NK-92 treated with Interleukin-12 subunit alpha and Interleukin-12 subunit beta, amount 100 ng/mL, for 24 hours (cell line): Measurements from ENCODE around the gene CFP.

Experiments
- DNase-seq: peaks from one replicate; lab custom pipeline; 2025; lab: John Stamatoyannopoulos, UW

Gene CFP

DNA sequence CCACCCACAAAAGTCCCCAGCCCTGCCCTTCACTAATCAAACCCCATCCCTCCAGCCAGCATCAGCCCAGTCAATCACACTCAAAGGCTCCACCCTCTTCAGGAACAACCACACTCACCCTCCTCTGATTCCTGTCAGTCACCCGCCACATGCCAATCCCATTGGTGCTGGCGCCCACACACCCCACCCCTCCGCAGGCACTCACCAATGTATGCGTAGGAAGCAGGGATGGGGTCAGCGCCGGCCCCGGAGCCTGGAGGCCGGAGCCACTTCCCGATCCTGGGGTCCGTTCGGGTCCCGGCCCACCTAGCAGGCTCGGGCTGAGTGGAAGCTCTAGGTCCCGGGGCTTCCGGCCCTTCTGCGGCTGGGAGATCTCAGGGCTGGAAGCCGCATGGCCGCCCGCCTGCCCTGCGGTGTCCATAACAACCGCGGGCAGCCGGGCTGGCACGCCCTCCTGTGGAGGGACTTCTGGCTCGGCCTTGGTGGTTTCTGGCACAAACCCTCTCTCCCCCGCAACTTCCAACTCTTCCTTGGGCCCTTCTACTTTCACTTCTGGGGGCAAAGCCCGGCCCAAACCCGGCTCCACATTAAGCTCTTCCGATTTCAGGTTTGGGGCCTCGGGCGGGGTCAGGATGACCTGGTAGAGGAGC is 7.9 kb upstream of the CFP start:
- DNase-seq, result no peak

- DNase-seq, result no peak
These were observed 5.3 kb upstream of the CFP start for GRCh38 chrX:47634871-47635575.

DNA sequence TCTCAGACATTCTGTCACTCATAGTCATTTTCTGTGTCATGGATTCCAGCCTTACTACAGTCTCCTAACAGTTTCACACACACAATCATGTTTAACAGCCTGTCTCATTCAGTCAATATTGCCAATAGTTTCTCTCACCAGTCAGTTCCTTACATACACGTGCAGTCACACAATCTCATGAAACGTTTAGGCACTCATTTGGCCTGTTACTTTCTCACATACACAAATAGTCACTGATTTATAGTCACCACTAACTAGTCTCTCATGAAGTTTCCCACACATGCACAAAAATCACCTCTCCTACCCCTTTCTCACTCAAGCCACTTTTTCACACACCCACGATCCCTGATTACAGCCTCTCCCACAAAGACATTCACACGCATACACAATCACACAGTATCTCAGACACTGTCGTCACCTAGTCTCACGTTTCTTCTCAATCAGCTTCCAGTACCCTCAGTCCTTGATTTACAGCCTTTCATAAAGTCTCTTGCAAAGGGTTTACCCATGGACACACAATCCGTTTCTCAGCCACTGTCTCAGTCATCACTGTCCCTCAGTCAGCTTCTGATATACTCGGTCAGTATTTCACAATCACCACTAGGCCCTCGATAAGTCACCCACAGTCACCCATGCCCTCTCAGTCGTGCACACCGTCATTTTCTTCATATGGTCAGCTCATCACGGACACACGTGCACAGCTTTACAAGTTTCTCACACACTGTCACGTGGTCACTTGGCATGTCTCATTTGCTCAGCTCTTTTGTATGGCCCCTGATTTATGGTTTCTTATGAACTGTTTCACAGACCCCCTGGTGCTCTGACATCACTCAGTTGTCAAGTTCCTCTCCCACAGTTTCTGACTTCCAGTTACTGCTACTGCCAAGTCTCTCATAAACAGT is 4.2 kb upstream of the CFP start:
- no peak for DNase-seq

DNA sequence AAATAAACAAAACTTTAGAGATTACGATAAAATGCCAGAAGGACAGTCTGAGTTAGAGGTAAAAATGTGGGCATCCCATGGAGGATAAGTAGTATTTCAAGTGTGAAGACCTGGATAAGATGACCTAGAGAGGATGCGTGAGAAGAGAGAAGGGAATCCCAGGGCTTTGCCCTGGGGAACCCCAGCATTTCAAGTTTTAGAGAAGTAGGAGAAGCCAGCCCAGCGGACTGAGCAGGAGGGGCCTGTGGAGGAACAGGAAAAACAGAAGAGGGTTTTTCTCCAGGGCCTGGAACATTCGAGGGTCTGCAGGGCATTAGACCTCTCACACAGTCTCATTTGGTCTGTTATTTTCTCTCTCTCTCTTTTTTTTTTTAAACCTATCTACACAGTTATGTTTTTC is 2.9 kb upstream of the CFP start:
- no peak for DNase-seq

DNA sequence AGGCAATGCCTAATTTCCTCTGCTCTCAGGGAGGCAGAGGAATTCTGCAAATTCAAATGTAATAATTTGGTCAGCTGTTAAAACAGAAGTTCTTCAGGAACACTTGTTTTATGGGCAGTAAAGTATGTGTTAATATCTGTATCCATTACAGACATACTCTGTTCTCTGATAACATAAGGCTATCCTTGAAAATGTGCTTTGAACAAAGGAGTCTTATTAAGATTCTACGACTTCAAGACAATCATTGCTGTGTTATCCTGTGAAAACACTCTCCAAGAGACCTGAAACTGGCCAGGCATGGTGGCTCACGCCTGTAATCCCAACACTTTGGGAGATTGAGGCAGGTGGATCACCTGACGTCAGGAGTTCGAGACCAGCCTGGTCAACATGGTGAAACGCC is 1.9 kb upstream of the CFP start:
- no peak for DNase-seq

DNA sequence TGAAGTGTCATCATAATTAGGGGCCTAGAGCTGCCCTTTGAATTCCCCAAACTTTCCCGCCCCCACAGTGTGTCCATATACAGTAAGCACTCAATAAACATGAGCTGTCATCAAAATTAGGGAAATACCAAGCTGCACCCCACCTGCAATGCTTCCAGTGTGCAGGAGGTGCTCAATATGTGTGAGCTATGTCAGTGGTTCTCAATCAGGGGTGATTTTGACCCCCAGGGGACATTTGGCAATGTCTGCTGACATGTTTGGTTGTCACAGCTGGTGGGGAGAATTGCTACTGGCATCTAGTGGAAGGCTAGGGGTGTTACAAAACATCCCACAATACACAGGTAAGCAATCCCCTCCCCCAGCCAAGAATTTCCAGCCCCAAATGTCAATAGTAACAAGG is 748 bp downstream of the CFP start:
- DNase-seq, result no peak

- no peak for DNase-seq
These were observed 4.4 kb downstream of the CFP start for GRCh38 chrX:47625365-47625764.

DNA sequence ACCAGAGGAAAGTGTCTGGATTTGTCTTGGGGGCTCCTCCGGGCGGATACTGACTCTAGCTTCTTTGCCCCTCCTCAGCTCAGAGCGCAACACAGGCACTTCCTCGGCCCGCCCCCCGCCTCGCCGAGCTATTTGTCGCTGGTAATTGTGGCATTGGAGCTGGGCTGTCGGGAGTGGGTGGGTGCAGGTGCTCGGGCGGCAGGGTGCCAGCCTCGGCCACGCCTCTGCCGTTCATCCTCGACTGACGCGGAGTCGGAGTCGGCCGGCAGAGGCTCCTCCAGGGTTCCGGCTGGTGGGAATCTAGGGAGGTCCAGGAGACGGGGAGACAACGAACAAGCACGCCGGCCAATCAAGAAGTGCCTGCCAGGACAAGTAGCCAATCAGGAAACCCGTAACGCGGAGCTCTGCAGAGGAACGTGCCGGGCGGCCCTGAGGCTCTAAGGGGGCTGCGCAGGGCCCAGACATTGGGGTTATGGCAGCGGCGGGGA is 6.1 kb downstream of the CFP start:
- DNase-seq, result no peak

- DNase-seq, result no peak
These were observed 7.9 kb downstream of the CFP start for GRCh38 chrX:47621851-47622250.

DNA sequence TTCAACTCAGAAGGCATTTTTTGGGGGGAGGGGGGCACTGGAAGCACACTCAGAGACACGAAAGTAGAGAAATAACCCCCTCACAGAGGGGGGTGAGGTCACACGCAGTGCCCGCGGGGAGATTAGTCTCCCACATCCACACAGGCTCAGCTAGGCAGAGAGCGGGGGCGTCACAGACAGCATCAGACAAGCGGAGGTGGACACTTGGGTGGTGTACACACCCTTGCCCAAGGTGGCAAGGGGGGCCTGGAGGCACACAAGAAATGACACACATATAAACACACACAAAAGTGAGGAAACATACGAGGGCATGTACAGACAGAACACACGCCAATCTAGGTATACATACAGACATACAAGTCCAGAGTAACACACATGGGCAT is 9.4 kb downstream of the CFP start:
- DNase-seq, result no peak

GRCh38 chrX:47619486-47620302 is 10.0 kb downstream of the CFP start, which contains the start of gene SYN1:
Gene SYN1 (minus strand): TSS chrX:47619857. CDS start chrX:47619728, 129 bp downstream.
- DNase-seq, result no peak

- no peak for DNase-seq
These were observed 10.7 kb downstream of the CFP start for GRCh38 chrX:47618923-47619485.

DNA sequence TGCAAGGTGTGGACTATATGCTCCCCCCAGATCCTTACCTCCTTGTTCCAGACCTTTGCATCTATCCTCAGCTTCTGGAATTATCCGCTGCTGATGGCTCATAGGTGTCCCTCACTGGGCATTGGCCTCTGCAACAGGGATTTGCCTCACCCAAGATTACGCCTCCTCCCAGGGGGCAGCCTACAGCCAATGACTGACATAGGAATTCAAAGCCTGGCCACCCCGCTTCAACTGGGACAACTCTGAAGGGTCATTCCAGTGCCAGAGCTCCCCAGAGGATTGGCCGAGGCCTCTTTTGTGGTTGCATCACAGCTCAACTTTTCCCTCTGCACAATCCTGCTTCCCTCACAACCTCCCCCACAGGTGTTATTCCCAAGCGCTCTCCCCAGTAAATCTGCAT is 15.1 kb downstream of the CFP start:
- no peak for DNase-seq

DNA sequence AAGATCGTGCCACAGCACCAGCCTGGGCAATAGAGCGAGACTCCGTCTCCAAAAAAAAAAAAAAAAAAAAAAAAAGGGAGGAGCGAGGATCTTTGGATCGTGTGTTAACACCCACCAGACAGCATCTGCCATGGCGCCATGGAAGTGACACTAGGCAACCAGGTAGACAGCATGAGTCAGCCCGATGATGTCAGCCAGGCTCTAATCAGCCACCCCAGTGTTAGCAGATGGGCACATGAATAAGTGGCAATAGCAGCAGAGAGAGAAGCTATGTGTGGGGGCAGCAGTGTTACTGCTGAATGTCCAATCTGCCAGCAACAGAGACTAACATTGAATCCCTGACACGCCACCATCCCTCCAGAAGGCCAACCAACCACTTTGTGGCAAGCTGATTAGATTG is 16.6 kb downstream of the CFP start:
- DNase-seq, result no peak

- DNase-seq, result no peak
These were observed 17.3 kb downstream of the CFP start for GRCh38 chrX:47612418-47612817.

DNA sequence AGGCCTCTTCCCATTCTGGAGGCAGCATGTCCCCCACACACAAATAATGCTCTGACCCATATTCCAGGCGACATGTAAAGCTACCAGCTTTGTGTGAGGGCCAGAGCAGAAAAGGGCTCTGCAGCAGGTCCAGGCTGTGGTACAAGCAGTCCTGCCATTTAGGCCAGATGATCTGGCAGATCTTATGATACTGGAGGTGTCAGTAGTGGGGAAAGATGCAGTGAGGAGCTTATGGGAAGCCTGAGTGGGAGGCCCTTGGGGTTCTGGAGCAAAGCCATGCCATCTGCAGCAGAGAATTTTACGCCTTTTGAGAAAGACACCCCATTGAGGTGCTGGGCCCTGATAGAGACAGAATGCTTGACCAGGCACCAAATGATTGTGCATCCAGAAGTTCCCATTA is 17.8 kb downstream of the CFP start:
- no peak for DNase-seq

DNA sequence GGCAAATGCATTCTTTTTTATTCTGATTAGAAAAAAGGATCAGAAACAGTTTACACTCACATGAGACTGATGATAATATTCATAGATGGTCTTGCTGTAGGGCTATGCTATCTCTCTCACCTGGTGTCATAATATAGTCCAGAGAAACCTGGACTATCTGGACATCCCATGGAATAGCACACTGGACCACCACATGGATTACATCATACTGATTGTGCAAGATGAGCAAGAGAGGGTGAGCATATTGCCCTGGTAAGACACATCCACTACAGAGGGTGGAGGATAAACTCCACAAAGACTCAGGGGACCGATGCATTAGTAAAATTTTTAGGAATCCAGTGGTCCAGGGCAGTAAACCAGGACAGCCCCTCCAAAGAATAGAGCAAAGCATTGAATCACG is 18.2 kb downstream of the CFP start:
- DNase-seq, result no peak

GRCh38 chrX:47610511-47610910 is 19.2 kb downstream of the CFP start:
- DNase-seq, result no peak

DNA sequence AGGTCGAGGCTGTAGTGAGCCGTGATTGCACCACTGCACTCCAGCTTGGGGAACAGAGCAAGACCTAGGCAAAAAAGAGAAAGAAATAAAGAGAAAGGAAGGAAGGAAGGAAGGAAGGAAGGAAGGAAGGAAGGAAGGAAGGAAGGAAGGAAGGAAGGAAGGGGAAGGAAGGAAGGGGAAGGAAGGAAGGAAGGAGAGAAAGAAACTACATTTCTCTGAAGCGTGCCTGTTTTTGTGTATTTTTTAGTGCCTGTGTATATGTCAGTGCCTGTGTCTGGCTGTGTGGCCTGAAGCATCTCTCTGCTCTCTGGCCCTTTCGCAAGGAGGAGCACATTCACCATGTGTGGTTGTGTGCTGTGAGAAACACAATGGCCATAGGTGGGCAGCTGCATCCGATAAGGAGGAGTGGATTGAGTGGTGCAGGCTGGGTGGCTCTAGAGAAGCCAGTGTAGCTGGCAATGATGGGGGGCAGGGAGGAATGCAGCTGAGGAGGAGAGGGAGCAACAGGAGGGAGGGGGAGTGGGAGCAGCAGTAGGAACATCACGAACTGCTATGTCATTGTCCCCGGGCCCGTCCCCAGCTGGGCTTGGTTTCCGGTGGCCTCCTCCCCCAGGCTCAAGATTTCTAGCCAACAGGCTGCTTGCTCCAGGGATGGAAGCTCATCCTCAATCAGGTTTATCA is 21.5 kb downstream of the CFP start:
- DNase-seq, result no peak

DNA sequence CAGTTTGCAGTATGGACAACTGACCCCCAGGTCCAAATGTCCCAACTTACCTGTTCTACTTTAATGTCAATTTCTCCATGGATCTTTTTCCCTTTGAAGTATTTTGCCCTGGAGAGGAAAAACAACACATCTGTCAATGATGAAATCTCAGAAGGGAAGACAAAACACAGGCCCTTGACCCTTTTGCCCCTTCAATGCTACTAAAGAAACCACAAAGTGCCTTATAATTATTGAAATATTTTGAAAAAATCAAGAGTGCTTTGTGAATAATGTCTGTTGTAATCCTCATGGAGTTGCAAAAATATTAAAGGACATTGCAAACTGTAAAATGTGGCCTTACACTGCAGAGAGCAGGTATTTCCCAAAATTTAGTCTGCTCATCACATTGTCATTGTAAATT is 22.6 kb downstream of the CFP start:
- DNase-seq, result no peak

GRCh38 chrX:47605024-47605423 is 24.7 kb downstream of the CFP start:
- no peak for DNase-seq
